ENCODE measurements around the gene ZNF749.

Gene ZNF749

DNA sequence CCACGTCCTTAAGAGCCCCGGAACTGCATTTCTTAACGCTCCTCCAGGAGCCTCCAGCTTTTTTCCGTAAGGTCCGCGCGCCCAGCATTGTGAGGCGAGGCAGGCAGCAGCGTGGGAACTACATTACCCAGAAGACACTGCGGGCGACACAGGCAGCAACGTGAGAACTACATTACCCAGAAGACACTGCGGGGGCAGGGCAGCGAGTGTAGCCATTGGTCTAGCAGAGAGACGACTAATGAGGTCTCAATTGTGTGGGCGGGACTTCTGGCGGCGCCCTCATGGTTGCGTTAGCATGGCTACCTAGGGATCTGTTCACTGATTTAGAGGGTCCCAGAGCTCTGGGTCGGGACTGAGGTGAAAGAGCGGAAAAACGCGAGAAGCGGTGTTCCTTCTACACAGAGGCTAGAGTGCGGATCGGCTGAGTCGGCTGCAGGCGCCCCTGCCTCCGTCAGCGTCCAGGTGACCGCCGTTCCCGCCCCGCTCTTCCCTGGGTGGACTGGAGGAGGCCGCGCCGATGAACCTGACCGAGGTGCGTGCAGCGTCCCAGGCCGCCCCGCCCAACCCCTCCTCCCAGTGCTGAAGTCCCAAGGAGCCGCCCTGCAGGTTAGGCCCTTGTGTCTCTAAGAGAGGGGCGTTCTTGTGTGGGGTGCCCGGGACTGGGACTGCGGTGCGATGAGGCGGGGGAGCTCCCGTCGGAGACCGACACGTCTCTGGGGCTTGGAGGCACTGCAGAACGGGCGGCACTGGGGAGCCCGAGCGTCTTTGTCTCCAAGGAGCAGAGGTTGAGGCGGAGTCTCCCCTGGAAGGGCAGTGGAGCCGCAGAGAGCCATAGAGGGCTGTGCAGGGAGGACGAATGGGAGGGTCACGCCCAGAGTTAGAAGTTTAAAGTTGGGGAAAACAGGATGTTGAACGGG is at the start of gene ZNF749:
ZNF749 (plus strand) TSS at position 264 of the 917 bp plus-strand sequence; CDS start at position 518, 254 bp downstream.
- peak; percentile 98 for DNase-seq

DNA sequence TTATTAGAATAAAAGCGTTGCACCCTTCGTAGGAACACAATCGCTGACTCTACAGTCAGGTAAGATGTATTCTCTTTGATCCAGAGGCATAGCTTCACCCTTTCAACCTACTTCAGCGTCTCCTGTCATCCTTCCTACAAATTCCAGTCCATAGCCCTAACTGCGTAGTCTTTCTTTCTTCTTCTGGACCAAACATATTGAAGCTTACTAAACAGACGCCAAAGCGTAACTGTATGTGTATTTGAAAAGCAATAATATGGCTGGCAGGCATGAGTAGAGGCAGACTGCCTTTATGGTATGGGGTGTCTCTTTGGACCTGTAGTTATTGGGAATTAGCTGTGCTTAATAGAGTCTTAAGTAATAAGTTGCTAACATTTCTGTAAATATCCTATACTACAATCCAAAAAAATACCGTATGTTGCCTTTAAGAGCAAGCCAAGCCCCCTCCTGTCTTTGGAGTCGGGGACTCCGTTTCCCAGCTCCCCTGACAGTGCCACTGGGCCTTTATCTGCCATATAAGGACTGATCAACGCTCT is 45.9 kb upstream of the ZNF749 start:
- no peak for DNase-seq

DNA sequence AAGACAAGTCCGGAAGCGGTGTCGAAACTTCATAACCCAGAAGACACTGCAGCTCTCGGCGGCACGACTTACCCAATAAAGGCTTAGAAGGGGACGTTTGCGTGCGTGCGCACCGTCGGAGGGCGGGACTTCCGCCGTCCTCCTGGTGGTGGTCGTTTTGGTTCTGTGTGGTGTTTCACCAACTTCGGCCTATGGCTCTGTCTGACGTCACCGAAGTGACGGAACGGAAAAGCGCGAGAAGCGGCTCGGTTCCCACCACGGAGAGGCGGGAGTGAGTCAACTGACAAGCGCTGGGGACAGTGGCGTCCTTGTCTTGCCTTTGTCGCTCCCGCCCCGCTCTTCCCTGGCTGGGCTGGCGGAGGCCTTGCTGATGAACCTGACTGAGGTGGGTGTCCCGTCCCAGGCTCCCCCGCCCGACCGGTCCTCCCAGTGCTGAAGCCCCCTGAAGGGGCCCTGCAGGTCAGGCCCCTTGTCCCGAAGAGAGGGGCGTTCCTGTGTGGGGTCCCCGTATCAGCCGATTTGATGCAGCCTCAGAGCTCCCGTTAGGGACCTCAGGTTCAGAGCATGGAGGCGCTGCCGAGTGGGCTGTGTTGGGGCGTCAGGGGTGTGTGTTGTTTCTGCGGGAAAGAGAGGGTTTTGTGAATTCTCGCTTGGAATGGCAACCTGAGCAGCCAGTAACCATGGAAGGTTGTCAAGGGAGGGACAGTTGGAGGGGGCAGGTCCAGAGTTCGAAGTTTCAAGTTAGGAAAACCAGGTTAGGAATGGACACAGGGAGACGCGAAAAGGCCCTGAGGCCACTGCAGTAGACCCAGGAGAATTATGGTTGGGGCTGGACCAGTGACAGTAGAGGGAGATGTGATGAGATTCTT is 45.2 kb upstream of the ZNF749 start, which contains the start of gene ZNF548:
ZNF548 (plus strand) TSS at position 125 of the 869 bp plus-strand sequence; CDS start at position 371, 246 bp downstream.
- DNase-seq, result peak; percentile 82

DNA sequence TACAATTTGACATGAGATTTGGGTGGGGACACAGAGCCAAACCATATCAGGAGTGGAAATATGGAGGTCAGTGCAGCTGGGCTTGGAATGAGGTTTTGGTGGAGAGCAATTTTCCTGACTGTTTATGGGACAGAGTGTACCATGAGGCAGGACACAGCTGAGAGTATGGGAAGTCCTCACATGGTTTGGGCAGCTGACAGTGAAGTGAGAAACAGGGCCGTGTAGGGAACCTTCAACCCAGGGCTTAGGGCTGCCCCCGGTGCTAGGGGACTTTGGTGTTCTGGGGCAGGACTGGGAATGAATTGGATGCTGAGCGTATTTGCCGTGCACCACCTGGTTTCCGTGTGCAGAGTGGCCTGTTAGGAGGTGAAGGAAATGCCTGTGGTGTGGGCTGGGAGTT is 39.4 kb upstream of the ZNF749 start:
- no peak for DNase-seq

DNA sequence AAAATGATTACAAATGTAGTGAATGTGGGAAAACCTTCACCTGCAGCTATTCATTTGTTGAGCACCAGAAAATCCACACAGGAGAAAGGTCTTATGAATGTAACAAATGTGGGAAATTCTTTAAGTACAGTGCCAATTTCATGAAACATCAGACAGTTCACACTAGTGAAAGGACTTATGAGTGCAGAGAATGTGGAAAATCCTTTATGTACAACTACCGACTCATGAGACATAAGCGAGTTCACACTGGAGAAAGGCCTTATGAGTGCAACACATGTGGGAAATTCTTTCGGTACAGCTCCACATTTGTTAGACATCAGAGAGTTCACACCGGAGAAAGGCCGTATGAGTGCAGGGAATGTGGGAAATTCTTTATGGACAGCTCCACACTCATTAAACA is 36.3 kb upstream of the ZNF749 start:
- DNase-seq, result no peak

DNA sequence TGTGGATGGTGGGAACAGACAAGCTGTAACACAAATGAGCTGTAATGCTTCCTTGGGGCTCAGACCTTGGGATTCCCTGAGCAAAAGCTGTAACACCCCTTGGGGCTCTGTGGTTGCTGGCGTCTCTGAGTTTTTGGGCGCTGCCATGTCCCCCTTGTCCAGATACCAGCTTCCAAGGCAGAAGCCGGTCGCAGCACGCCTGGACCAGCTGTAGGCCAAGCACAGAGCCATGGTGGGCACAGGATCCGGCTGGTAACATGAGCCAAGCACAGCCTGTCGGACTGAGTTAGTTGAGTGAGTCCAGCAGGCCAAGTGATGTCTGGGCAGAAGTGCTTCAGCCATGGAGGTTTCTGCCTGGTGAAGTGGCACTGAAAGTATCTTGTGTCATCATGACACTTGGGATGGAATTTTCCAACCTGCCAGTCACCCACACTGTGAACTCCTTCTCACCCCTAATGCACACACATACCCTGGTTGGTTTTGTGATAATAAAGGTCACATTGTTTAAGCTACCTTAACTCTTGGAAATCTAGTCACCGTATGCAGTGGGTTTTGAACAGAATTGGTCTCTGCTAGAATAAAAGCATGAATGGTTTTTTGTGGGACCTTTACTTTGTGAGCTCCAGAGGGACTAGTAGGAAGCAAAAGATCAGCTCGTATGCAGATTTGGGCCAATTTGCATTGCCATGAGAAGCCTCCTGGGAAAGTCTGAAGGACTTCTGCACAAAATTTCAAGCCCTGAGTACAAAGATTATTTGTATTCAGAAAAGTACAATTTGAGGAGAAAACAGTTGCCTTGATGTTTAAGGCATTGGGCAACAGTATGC is 31.2 kb upstream of the ZNF749 start:
- DNase-seq, result no peak

DNA sequence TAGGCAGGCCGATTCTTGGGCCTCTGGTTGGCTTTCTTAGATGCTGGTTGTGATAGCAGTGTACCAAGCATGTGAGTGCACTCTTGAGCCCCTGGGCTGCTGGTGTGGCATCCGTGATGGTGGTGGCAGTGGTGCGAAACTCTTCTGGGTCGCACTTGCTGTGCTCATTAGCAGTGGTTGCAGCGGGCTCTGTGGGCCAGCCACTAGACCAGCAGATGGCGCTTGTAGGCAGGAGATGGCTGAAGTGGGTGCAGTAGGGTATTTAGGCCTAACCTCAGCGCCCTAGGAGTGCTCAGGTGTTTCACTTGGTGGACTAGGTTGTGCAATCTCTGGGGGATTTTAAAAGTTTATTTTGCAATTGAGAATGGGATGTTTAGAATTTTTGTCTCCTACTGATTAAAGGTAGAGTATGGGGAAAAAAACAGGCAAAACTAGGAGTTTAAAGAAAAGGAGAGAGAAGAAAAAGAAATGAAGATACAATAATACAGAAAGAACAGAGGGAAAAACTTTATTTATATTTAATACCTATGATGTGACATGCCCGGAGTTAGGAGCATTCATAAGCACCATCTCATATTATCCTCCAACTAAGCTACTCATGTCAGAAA is 28.5 kb upstream of the ZNF749 start:
- peak; percentile 36 for DNase-seq

DNA sequence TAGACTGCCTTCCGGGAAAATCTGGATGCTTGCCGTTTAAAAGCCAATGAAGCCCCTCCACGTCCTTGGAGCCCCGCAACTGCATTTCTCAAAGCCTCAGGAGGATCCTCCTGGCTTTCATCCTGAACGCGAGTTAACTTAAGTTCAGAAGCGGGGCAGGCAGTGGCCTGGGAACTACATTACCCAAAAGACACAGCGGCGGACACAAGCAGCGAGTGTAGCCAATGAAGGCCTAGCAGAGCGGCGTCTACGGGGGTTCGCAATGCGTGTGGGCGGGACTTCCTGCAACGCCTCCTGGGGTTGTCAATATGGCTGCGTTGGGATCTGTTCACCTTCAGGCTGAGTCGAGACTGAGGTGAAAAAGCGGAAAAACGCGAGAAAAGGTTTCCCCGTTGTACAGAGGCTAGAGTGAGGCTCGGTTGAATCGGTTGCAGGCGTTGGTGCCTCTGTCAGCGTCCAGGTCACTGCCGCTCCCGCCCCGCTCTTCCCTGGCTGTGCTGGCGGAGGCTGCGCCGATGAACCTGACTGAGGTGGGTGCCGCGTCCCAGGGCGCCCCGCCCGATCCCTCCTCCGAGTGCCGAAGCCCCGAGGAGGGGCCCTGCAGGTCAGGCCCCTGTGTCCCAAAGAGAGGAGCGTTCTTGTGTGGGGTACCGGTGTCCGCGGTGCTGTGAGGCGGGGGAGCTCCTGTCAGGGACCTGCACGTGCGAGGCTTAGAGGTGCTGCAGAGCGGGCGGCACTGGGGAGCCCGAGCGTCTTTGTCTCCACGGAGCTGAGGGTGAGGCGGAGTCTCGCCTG is 24.1 kb upstream of the ZNF749 start, which contains the start of gene ZNF17:
ZNF17 (plus strand) TSS at position 285 of the 795 bp plus-strand sequence. CDS start 2,455 bp downstream, outside the sequence.
- DNase-seq, result peak; percentile 58

DNA sequence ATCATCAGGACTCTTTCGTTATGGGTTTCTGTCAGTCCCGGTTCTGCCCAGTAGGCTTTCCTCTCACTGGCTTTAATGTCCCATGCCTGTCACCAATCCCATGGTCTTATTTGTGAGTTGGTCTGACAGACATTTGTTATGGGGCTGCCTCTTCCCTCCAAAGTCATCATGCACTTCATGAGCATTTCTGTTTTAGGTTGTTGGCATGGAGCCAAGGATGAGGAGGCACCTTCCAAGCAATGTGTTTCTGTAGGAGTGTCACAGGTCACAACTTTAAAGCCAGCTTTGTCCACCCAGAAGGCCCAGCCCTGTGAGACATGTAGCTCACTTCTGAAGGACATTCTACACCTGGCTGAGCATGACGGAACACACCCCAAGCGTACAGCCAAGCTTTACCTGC is 15.7 kb upstream of the ZNF749 start:
- no peak for DNase-seq

DNA sequence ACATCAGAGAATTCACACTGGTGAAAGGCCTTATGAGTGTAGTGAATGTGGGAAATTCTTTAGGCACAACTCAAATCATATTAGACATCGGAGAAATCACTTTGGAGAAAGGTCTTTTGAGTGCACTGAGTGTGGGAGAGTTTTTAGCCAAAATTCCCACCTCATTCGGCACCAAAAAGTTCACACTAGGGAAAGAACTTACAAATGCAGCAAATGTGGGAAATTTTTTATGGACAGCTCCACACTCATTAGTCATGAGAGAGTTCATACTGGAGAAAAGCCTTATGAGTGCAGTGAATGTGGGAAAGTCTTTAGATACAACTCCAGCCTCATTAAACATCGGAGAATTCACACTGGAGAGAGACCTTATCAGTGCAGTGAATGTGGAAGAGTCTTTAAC is 14.1 kb upstream of the ZNF749 start:
- no peak for DNase-seq

DNA sequence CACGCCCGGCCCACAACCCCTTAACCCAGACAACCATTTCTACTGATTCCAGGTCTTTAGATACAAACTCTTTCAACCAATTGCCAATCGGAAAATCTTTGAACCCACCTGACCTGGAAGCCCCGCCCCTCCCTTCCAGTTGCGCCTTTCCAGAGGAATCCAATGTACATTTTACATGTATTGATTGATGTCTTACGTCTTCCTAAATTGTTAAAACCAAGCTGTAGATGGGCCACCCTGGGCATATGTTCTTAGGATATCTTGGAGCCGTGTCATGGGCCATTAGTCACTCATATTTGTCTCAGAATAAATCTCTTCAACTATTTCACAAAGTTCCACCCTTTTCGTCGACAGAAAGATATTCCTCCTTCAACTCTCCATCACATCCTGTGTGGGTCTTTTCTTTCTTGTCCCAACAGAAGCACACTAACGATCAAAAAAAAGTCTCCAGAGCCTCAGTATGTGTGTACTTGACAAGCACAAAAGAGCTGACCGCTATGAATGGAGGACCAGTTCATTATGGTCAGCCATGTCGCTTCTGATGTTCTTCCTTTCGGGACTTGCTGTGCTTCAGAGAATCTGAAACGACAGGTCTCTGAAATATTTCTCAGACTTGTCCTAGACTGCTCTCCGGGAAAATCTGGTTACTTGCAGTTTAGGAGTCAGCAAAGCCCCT is 601 bp upstream of the ZNF749 start:
- DNase-seq, result no peak

DNA sequence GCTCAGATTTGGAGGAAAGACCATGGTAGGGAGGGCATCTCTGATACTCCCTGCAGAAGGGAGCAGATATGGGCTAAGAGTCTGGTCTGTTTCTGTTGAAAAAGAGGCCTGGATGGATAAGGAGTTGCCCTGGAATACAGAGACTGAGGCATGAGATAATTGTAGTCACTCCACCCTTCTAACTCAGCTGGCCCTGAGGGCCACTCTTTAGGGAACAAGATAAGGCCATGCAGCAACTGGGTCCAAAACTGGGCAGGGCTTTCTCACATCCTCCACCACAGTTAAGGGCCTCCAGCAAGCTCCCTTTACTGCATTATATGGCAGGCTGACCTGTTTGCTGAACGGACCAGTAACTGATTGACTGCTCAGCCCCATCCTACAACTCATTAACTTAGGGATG is 1.3 kb downstream of the ZNF749 start:
- no peak for DNase-seq

DNA sequence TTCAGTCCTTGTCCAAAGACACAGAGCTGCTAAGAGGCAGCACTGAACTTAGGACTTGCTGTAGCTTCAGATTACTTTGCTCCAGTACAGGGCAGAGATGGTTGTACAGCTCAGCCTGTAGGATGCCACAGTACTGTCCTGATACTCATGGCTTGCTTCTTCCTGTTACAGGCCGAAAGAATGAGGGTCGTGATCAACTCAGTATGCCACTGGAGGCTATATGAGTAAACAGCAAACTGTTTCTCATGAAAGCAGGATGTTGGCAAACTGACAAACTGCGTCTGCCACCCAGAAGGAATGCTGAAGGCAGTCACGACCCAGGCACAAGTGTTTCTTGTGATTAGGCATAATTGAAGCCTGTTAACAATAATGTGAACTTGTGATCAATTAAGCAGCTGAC is 2.8 kb downstream of the ZNF749 start:
- DNase-seq, result no peak

DNA sequence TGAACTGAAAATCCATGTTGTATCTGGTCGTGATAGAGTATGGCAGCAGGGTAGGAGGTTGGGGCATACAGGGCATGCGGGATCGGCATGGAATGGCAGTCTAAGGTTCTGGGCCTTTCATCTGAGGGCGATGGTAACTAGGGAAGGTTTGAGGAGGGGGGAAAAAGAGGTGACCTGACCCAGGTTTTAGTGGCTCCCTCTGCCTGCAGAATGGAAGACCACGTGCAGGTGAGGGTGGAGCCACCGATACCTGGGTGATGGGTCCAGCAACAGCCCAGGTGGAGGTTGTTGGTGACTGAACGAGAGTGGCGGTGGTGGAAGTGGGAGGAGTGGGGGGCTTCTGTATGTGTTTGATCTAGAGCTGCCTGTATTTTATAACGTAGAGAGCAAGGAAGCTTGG is 3.8 kb downstream of the ZNF749 start:
- DNase-seq, result no peak

DNA sequence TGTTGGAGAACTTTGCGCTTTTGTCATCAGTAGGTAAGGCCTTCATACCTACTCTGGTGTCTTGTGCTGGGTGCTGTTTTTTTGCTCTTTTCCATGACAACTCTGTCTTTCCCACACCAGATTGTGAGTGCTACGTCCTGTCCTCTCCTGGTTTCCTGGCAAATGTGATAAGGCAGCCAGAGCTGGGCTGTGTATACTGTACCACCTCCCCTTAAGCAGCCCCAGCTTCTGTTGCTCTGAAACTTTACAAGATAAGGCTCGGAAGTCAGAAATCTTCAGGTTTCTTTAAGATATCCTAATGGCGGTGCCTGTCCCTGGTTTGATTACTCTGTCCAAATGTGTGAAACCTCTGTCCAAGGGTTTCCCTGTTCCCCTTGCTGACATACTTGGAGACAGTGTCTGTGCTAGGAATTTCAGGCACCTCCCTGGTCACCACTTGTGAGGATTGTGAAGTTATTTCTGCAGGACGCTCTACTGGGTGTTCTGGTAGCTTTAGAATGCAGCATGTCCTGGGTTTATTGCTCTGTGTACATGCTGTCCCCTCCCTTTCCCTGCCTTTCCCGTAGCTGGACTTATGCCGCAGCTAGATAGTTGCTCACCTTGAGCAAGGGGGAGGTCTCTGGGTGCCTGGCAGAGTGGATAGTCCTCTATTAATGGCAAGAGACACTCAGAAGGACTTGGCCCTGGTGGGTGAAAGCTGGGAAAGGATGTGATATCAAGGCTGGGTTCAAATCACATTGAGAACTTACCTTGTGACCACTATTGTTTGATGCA is 7.0 kb downstream of the ZNF749 start:
- no peak for DNase-seq

DNA sequence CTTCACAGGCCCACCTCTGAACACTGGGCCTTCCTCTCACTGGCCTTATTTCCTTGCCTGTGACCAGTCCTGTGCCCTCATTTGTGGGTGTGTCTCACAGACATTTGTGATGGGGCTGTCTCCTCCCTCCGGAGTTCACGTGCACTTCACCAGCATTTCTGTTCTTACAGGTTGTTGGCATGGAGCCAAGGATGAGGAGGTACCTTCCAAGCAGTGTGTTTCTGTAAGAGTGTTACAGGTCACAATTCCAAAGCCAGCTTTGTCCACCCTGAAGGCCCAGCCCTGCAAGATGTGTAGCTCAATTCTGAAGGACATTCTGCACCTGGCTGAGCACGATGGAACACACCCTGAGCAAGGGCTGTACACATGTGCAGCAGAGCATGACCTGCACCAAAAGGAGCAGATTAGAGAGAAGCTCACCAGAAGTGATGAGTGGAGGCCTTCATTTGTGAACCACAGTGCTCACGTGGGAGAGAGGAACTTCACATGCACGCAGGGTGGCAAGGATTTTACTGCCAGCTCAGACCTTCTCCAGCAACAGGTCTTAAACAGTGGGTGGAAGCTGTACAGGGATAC is 8.1 kb downstream of the ZNF749 start:
- no peak for DNase-seq

DNA sequence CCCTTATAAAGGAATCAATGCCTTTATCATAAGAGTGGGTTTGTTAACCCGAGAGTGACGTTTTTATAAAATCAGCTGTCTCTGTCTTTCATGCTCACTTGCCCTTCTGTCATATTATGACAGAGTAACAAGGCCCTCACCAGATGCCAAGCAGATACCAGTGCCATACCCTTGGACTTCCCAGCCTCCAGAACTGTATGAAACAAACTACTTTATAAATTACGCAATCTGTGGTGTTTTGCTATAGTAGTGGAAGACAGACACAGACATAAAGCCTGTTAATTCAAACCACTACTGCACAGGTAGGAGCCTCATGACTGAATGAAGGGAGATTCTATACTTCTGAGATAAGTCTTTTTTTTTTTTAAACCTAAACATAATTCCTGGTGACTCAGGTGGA is 17.2 kb downstream of the ZNF749 start:
- DNase-seq, result no peak

DNA sequence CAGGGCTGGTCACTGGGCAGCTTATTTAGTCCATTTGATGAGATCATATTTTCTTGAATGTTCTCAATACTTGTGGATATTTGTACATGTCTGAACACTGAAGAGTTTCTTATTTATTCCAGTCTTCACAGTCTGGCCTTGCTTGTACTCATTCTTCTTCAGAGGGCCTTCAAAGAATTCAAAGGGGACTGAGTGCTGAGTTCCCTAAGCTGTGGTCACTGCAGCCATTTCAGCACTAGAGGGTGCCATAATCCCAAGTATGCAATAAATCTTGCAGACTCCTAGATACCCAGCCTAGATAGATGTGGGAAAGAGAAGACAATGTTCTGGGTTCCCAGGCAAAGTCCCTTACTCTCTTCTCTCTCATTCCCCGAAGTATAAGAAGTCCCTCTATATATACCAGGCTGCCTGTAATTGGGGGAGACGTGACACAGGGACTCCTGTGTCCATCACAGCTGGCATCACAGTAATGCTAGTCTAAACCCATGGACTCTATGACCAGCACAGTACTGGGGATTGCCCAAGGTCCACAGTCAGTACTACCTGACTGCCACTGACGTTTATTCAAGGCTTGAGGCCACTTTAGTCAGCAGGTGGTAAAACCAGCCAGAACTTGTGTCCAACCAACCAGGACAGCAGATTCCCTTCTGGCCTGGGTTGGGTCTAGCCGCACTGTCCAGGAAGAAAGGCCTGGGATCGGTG is 30.7 kb downstream of the ZNF749 start:
- no peak for DNase-seq

DNA sequence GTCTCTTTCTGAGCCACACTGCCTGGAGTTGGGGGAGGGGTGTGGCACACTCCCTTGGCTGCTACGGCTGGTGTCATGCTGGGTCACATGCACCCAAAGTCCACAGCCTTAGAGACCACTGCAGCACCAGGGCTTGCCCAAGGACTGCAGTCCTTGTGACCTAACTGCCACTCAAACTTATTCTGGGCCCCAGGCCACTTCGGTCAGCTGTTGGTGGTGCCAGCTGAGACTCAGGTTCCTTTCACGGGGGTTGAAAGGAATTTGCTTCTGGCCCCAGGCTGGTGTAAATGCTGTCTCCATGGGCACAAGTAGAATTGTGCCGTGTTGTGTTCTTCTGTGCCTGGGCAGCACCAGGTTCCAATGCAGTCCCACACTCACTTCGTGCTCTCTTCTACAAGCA is 31.4 kb downstream of the ZNF749 start:
- DNase-seq, result no peak

Data from NCI-H2029 treated with DMSO at 0.1 percent for 48 hours (cell line).